ENCODE results near the gene RPL28. TPM values are rescaled to one million over a fixed set of nuclear protein-coding genes. Genes with fewer than 3 reads are reported as not detected.

Gene RPL28
- total and polyA plus RNA-seq, 2 of the 4 experiments (the other 2 are of a cell fraction): 386 to 1,693 TPM

DNA sequence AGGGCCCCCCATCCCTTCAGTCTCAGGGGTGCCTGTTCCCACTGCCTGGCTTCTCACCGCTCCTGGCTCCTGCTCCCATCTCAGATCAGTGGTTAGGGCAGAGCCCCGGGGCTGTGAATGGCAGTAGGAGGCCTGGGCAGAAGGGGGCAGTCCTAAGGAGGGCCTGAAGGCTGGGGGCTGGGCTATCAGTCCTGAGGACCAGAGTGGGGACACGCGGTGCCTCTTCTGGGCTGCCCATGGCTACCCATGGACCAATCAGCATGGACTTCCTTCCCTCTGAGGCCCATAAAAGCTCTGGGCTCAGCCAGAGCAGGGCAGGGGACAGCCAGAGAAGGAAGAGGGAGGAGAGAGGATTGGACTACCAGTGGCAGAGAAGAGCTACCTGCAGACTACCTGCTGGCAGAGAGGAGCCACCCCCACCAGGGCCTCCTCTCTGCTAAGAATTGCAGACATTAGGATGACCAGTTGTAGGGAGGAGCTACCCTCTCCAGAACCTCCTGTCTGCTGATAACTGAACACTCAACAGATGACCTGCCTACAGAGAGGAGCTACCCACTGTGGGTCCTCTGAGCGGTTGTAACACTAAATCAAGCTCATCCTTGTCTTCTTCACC, 34.0 kb downstream of the RPL28 start:
- H3K4ac ChIP-seq (ENCODE audit: low read depth, low read length): no peak overlapping the region
- no peaks in the 10 kb centered on the region for H3K36me3 ChIP-seq (ENCODE audit: control insufficient read depth, insufficient read depth, low read length)
- H3K27ac ChIP-seq (ENCODE audit: insufficient read depth, low read length): no peak overlapping the region
- peaks cover 16% of the 10 kb centered on the region for H3K27me3 ChIP-seq (ENCODE audit: control insufficient read depth, insufficient read depth, low read length)
- H3K18ac ChIP-seq (ENCODE audit: low read depth, low read length): no peak overlapping the region
- H3K56ac ChIP-seq (ENCODE audit: extremely low read depth, insufficient read depth, low read length): no peak overlapping the region
- ATAC-seq (ENCODE audit: low read depth): no peak
- dilution Hi-C loops (cut with HindIII; ENCODE audit: low sequenced_read_pairs, unreplicated experiment): no loop called here
- H2AK5ac ChIP-seq (ENCODE audit: low read depth, low read length): no peak overlapping the region
- H3K9me3 ChIP-seq (ENCODE audit: control insufficient read depth, insufficient read depth, low read length): no peaks in the 10 kb centered on the region
- H2AK9ac ChIP-seq (replicated peaks; ENCODE audit: low read depth, low read length, poor library complexity): no peak overlapping the region
- intact Hi-C loops (cut with micrococcal nuclease): loop anchor here (2.0 kb wide), 1 partner anchor 161 kb away; the partner anchor contains the start of gene PPP6R1
- H3K23ac ChIP-seq (ENCODE audit: low read depth, low read length): no peak overlapping the region
- H4K20me1 ChIP-seq (ENCODE audit: insufficient read depth, low read length): no peaks in the 10 kb centered on the region; the same call in 1 of the 2 replicates
- H2BK15ac ChIP-seq (ENCODE audit: low read depth, low read length): no peak overlapping the region
- H2AFZ ChIP-seq (replicated peaks; ENCODE audit: low read length, poor library complexity): no peak overlapping the region
- TF ChIP-seq NFE2L2 (IDR thresholded peaks at IDR 0.05; ENCODE audit: low read depth, low read length): no peak
- TF ChIP-seq MAZ (IDR thresholded peaks at IDR 0.05; ENCODE audit: borderline replicate concordance, low read depth, low read length): no peak
- no peak for TF ChIP-seq SMC3 (IDR thresholded peaks at IDR 0.05; ENCODE audit: low read depth, low read length)
- TF ChIP-seq RCOR1 (IDR thresholded peaks at IDR 0.05; ENCODE audit: insufficient replicate concordance, low read length): no peak
- no peak for TF ChIP-seq FOS (IDR thresholded peaks at IDR 0.05; ENCODE audit: low read depth, low read length)
- TF ChIP-seq, protein P1, sequence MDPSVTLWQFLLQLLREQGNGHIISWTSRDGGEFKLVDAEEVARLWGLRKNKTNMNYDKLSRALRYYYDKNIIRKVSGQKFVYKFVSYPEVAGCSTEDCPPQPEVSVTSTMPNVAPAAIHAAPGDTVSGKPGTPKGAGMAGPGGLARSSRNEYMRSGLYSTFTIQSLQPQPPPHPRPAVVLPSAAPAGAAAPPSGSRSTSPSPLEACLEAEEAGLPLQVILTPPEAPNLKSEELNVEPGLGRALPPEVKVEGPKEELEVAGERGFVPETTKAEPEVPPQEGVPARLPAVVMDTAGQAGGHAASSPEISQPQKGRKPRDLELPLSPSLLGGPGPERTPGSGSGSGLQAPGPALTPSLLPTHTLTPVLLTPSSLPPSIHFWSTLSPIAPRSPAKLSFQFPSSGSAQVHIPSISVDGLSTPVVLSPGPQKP (IDR thresholded peaks at IDR 0.05; ENCODE audit: borderline replicate concordance, low read depth, low read length): no peak
- TF ChIP-seq MXI1 (IDR thresholded peaks at IDR 0.05; ENCODE audit: borderline replicate concordance, low read depth, low read length): no peak
- no peak for TF ChIP-seq POLR2A (IDR thresholded peaks at IDR 0.05; ENCODE audit: low read depth, low read length)
- no peak for TF ChIP-seq BHLHE40 (IDR thresholded peaks at IDR 0.05; ENCODE audit: low read depth, low read length)
- no peak for TF ChIP-seq CEBPB (IDR thresholded peaks at IDR 0.05; ENCODE audit: low read depth, low read length)
- no peak for TF ChIP-seq RAD21 (IDR thresholded peaks at IDR 0.05; ENCODE audit: low read length)
- TF ChIP-seq RFX5 (IDR thresholded peaks at IDR 0.05; ENCODE audit: low read depth, low read length): no peak
- TF ChIP-seq, protein P2, sequence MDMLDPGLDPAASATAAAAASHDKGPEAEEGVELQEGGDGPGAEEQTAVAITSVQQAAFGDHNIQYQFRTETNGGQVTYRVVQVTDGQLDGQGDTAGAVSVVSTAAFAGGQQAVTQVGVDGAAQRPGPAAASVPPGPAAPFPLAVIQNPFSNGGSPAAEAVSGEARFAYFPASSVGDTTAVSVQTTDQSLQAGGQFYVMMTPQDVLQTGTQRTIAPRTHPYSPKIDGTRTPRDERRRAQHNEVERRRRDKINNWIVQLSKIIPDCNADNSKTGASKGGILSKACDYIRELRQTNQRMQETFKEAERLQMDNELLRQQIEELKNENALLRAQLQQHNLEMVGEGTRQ (IDR thresholded peaks at IDR 0.05; ENCODE audit: low read depth, low read length): no peak
- no peak for TF ChIP-seq CHD1 (IDR thresholded peaks at IDR 0.05; ENCODE audit: low read depth, low read length)
- no peak for TF ChIP-seq MAFK (IDR thresholded peaks at IDR 0.05; ENCODE audit: low read depth, low read length)
- H3K4me1 ChIP-seq (ENCODE audit: control insufficient read depth, insufficient read depth, low read length): no peaks in the 10 kb centered on the region
- ChIA-PET CTCF (interaction anchor here (0.8 kb wide), 1 partner anchor 279 kb away, joined by 3 read pairs; no protein-coding TSS in a partner anchor), POLR2A (ENCODE audit: unreplicated experiment) (no interaction called here)
- WGBS, 2 experiments (ENCODE audit: extremely low coverage in 2 of 2, insufficient read length in 1 of 2): 33% methylated on average over 1 of the region's 5 CpGs; no CpG with 5 or more reads in 1 of the 2 experiments
- no peak overlapping the region for H4K8ac ChIP-seq (ENCODE audit: low read depth in 2 of 2, low read length in 2 of 2)
- no peak overlapping the region for H3K14ac ChIP-seq (replicated peaks; ENCODE audit: low read depth, low read length)
- no peak overlapping the region for H3K4me2 ChIP-seq (ENCODE audit: low read depth, low read length)
- 0 out of 2 replicates have a peak, but pooled peaks cover 4% of the 10 kb centered on the region for H3K9me1 ChIP-seq (ENCODE audit: insufficient read depth, low read length)
- no peak overlapping the region for H3K9ac ChIP-seq (ENCODE audit: low read depth, low read length)
- BruUV-seq (replicated peaks): no TSS peak
- in situ Hi-C loops (cut with MboI; ENCODE audit: low sequenced_read_pairs): loop anchor here (5.0 kb wide), 1 partner anchor 282 kb away; no protein-coding TSS in a partner anchor
- DNase-seq: no peak
- H2BK5ac ChIP-seq (ENCODE audit: low read depth, low read length, poor library complexity, severe bottlenecking): no peak overlapping the region
- H2BK120ac ChIP-seq (ENCODE audit: low read depth, low read length): no peak overlapping the region
- no peaks in the 10 kb centered on the region for H3K79me1 ChIP-seq (ENCODE audit: low read depth in 1 of 2, low read length in 2 of 2)
- H4K91ac ChIP-seq (ENCODE audit: insufficient read depth, low read depth, low read length): no peak overlapping the region
- no peak overlapping the region for H3K4me3 ChIP-seq (ENCODE audit: insufficient read depth, low read depth, low read length)
- H4K5ac ChIP-seq (ENCODE audit: low read depth, low read length): no peak overlapping the region
- H2BK20ac ChIP-seq (ENCODE audit: low read depth, low read length): no peak overlapping the region

Measured in IMR-90 (cell line).